ENCODE data around the gene CYP2D6.
"Not testable (repeated sequence)": the region's sequence is repeated elsewhere in the genome, so short reads cannot be mapped to it uniquely, and the experiment has no call there.

CYP2D6 gene

DNA sequence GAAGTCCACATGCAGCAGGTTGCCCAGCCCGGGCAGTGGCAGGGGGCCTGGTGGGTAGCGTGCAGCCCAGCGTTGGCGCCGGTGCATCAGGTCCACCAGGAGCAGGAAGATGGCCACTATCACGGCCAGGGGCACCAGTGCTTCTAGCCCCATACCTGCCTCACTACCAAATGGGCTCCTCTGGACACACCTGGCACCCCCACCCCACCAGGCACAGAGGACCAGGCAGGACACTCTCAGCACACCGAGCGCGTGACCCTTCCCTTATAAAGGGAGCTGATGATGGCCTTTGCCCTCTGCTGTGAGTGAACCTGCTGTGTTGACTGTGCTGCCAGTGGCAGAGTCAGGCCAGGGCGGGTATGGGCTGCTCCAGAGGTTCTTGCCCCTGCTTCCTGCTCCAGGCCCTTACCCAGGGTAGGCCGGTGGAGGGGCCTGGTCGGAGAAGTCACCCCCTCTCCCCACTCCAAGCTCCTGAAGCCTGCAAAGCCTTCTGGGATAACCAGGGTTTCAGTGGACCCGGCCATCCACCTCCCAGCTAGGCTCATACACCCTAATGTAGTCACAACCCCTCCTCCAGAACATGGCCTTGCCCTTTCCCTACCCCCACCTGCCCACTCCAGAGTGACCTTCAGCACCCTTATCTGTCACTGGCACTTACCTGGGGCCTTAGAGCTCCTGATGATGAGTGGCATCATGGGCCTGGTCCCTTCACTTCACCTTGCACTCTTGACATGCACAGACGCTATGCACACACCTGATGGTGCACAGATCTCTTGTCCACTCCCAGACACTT lies at the start of gene CYP2D6:
Gene CYP2D6, minus strand, starts transcription at position 172 of the 793 bp plus-strand sequence. Its CDS starts 19 bp downstream, at position 153.
- ATAC-seq: not testable (repeated sequence)

DNA sequence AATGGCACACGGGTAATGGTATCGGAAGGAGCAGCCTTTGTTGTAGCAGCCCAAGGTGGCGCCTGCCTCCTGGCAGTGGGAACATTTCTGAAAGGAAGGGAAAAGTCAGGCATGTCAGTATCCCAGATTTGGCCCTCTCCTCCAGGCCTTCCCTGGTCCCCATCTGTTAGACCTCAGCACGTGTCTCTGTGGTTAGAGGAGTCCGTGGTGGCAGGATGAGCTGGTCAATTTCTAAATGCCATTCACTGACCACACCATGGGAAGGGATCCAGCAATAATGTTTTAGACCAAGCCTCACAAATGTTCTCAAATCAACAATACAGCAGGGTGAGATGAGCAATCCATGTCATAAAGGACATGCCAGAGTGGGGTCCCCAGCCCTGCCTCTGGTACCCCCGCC lies 49.0 kb upstream of the CYP2D6 start:
- TF ChIP-seq GLIS3 (CRISPR knock-in tag; IDR thresholded peaks at IDR 0.05) (no peak), PPARA (CRISPR knock-in tag; IDR thresholded peaks at IDR 0.05; ENCODE audit: borderline replicate concordance) (no peak), ISL1 (CRISPR knock-in tag; IDR thresholded peaks at IDR 0.05) (no peak), ZNF70 (CRISPR knock-in tag; IDR thresholded peaks at IDR 0.05) (no peak), SNAI2 (CRISPR knock-in tag; IDR thresholded peaks at IDR 0.05) (no peak), ZNF565 (CRISPR knock-in tag; conservative IDR thresholded peaks at IDR 0.05; ENCODE audit: low read depth) (no peak), RARB (CRISPR knock-in tag; IDR thresholded peaks at IDR 0.05) (no peak), ZFP30 (CRISPR knock-in tag; IDR thresholded peaks at IDR 0.05) (no peak), ZC3H10 (CRISPR knock-in tag; IDR thresholded peaks at IDR 0.05) (no peak), CSDC2 (CRISPR knock-in tag; IDR thresholded peaks at IDR 0.05) (no peak), TCF4 (CRISPR knock-in tag; IDR thresholded peaks at IDR 0.05; ENCODE audit: borderline replicate concordance) (no peak)
- TF ChIP-seq, protein P1, sequence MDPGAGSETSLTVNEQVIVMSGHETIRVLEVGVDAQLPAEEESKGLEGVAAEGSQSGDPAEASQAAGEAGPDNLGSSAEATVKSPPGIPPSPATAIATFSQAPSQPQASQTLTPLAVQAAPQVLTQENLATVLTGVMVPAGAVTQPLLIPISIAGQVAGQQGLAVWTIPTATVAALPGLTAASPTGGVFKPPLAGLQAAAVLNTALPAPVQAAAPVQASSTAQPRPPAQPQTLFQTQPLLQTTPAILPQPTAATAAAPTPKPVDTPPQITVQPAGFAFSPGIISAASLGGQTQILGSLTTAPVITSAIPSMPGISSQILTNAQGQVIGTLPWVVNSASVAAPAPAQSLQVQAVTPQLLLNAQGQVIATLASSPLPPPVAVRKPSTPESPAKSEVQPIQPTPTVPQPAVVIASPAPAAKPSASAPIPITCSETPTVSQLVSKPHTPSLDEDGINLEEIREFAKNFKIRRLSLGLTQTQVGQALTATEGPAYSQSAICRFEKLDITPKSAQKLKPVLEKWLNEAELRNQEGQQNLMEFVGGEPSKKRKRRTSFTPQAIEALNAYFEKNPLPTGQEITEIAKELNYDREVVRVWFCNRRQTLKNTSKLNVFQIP (CRISPR knock-in tag; IDR thresholded peaks at IDR 0.05; ENCODE audit: borderline replicate concordance, low read depth): no peak
- TF ChIP-seq, protein P2, sequence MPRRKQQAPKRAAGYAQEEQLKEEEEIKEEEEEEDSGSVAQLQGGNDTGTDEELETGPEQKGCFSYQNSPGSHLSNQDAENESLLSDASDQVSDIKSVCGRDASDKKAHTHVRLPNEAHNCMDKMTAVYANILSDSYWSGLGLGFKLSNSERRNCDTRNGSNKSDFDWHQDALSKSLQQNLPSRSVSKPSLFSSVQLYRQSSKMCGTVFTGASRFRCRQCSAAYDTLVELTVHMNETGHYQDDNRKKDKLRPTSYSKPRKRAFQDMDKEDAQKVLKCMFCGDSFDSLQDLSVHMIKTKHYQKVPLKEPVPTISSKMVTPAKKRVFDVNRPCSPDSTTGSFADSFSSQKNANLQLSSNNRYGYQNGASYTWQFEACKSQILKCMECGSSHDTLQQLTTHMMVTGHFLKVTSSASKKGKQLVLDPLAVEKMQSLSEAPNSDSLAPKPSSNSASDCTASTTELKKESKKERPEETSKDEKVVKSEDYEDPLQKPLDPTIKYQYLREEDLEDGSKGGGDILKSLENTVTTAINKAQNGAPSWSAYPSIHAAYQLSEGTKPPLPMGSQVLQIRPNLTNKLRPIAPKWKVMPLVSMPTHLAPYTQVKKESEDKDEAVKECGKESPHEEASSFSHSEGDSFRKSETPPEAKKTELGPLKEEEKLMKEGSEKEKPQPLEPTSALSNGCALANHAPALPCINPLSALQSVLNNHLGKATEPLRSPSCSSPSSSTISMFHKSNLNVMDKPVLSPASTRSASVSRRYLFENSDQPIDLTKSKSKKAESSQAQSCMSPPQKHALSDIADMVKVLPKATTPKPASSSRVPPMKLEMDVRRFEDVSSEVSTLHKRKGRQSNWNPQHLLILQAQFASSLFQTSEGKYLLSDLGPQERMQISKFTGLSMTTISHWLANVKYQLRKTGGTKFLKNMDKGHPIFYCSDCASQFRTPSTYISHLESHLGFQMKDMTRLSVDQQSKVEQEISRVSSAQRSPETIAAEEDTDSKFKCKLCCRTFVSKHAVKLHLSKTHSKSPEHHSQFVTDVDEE (CRISPR knock-in tag; IDR thresholded peaks at IDR 0.05): no peak
- TF ChIP-seq, protein P3, sequence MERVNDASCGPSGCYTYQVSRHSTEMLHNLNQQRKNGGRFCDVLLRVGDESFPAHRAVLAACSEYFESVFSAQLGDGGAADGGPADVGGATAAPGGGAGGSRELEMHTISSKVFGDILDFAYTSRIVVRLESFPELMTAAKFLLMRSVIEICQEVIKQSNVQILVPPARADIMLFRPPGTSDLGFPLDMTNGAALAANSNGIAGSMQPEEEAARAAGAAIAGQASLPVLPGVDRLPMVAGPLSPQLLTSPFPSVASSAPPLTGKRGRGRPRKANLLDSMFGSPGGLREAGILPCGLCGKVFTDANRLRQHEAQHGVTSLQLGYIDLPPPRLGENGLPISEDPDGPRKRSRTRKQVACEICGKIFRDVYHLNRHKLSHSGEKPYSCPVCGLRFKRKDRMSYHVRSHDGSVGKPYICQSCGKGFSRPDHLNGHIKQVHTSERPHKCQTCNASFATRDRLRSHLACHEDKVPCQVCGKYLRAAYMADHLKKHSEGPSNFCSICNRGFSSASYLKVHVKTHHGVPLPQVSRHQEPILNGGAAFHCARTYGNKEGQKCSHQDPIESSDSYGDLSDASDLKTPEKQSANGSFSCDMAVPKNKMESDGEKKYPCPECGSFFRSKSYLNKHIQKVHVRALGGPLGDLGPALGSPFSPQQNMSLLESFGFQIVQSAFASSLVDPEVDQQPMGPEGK (CRISPR knock-in tag; IDR thresholded peaks at IDR 0.05; ENCODE audit: borderline replicate concordance): no peak
- TF ChIP-seq, protein P4, sequence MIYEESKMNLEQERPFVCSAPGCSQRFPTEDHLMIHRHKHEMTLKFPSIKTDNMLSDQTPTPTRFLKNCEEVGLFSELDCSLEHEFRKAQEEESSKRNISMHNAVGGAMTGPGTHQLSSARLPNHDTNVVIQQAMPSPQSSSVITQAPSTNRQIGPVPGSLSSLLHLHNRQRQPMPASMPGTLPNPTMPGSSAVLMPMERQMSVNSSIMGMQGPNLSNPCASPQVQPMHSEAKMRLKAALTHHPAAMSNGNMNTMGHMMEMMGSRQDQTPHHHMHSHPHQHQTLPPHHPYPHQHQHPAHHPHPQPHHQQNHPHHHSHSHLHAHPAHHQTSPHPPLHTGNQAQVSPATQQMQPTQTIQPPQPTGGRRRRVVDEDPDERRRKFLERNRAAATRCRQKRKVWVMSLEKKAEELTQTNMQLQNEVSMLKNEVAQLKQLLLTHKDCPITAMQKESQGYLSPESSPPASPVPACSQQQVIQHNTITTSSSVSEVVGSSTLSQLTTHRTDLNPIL (CRISPR knock-in tag; IDR thresholded peaks at IDR 0.05; ENCODE audit: low read depth): no peak
- peak; percentile 89 for ATAC-seq

DNA sequence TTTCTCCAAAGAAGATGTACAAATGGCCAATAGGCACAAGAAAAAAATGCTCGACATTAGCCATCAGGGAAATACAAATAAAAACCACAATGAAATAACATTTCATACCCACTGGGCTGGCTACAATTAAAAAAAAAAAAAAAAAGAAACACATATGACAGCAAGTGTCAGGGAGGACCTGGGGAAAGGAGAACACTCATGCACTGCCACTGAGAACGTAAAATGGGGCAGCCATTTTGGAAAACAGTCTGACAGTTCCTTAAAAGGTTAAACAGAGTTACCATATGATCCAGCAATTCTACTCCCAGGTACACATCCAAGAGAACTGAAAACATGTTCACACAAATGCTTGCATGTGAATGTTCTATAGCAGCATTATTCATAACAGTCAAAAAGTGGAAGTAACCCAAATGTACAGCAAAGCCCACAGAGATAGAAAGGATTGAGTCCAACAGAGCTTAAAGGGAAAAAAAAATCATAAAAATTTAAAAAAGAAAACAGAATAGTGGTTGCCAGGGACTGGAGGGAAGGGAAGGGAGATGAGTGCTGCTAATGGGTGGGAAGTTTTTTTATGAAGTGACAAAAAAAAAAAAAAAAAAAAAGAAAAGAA lies 48.4 kb upstream of the CYP2D6 start:
- no peak for ATAC-seq
- TF ChIP-seq ZC3H10 (CRISPR knock-in tag; IDR thresholded peaks at IDR 0.05): no peak
- TF ChIP-seq TCF4 (CRISPR knock-in tag; IDR thresholded peaks at IDR 0.05; ENCODE audit: borderline replicate concordance): no peak
- no peak for TF ChIP-seq ZNF8 (CRISPR knock-in tag; IDR thresholded peaks at IDR 0.05)

DNA sequence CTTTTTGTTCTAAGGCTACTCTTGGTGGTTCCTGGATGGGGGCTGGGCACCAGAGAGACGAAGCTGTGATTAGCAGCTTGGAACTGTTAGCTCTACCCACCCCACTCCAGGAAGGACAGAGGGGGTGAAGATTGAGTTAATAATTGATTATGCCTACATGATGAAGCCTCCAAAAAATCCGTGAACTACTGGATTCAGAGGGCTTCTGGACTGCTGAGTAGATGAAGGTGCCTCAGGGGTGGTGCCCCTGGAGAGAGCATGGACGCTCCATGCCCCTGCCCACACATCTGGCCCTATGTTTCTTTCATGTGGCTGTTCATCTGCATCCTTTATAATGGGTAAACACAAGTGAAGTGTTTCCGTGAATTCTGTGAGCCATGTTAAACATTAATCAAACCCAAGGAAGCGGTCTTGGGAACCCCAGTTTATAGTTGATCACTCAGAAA lies 47.3 kb upstream of the CYP2D6 start:
- no peak for ATAC-seq
- no peak for TF ChIP-seq ZNF565 (CRISPR knock-in tag; conservative IDR thresholded peaks at IDR 0.05; ENCODE audit: low read depth)
- TF ChIP-seq SNAI2 (CRISPR knock-in tag; IDR thresholded peaks at IDR 0.05): no peak
- TF ChIP-seq CSDC2 (CRISPR knock-in tag; IDR thresholded peaks at IDR 0.05): no peak
- TF ChIP-seq ARNTL (CRISPR knock-in tag; IDR thresholded peaks at IDR 0.05; ENCODE audit: borderline replicate concordance, low read depth): no peak
- TF ChIP-seq, protein P3 (CRISPR knock-in tag; IDR thresholded peaks at IDR 0.05; ENCODE audit: borderline replicate concordance): no peak
- TF ChIP-seq, protein P5, sequence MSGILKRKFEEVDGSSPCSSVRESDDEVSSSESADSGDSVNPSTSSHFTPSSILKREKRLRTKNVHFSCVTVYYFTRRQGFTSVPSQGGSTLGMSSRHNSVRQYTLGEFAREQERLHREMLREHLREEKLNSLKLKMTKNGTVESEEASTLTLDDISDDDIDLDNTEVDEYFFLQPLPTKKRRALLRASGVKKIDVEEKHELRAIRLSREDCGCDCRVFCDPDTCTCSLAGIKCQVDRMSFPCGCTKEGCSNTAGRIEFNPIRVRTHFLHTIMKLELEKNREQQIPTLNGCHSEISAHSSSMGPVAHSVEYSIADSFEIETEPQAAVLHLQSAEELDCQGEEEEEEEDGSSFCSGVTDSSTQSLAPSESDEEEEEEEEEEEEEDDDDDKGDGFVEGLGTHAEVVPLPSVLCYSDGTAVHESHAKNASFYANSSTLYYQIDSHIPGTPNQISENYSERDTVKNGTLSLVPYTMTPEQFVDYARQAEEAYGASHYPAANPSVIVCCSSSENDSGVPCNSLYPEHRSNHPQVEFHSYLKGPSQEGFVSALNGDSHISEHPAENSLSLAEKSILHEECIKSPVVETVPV (CRISPR knock-in tag; IDR thresholded peaks at IDR 0.05): no peak
- no peak for TF ChIP-seq ZC3H10 (CRISPR knock-in tag; IDR thresholded peaks at IDR 0.05)
- TF ChIP-seq TCF4 (CRISPR knock-in tag; IDR thresholded peaks at IDR 0.05; ENCODE audit: borderline replicate concordance): no peak

All from SK-N-SH treated with all-trans-retinoic acid at 6 μM for 48 hours (cell line).